ENCODE data around the gene ARIH1.

Gene ARIH1

GRCh38 chr15:72562386-72562785, 88.3 kb downstream of the ARIH1 start:
- H3K27me3 ChIP-seq (ENCODE audit: insufficient read depth, low read depth), result no peaks in the 10 kb centered on the region
- no peak overlapping the region for H3K9ac ChIP-seq
- peaks cover 10% of the 10 kb centered on the region; the same call in 1 of the 2 replicates for H3K79me2 ChIP-seq (ENCODE audit: insufficient read depth, low read depth)
- peaks cover 11% of the 10 kb centered on the region for H3K4me1 ChIP-seq (ENCODE audit: low read depth, poor library complexity, severe bottlenecking)
- H2AFZ ChIP-seq (ENCODE audit: low read depth), result no peak overlapping the region
- H4K20me1 ChIP-seq (ENCODE audit: insufficient read depth), result no peaks in the 10 kb centered on the region; the same call in 1 of the 2 replicates
- no peak overlapping the region for H3K4me3 ChIP-seq (IDR thresholded peaks at IDR 0.05; ENCODE audit: insufficient read depth, low read depth, low read length)
- H3K36me3 ChIP-seq (ENCODE audit: insufficient read depth), result peaks cover 5% of the 10 kb centered on the region; the same call in 1 of the 2 replicates
- no peak overlapping the region for H3K4me2 ChIP-seq
- no peak overlapping the region for H3K27ac ChIP-seq
- no peak for TF ChIP-seq CTCF (conservative IDR thresholded peaks at IDR 0.05; ENCODE audit: low read depth, low read length)

GRCh38 chr15:72562878-72563277, 88.7 kb downstream of the ARIH1 start:
- Histone ChIP-seq H2AFZ (ENCODE audit: low read depth) (no peak overlapping the region), H3K27me3 (ENCODE audit: insufficient read depth, low read depth) (no peaks in the 10 kb centered on the region), H3K4me2 (no peak overlapping the region), H3K4me3 (IDR thresholded peaks at IDR 0.05; ENCODE audit: insufficient read depth, low read depth, low read length) (no peak overlapping the region), H3K79me2 (ENCODE audit: insufficient read depth, low read depth) (peaks cover 6% of the 10 kb centered on the region; the same call in 1 of the 2 replicates), H3K9ac (no peak overlapping the region), H4K20me1 (ENCODE audit: insufficient read depth) (no peaks in the 10 kb centered on the region; the same call in 1 of the 2 replicates), H3K36me3 (ENCODE audit: insufficient read depth) (peaks cover 5% of the 10 kb centered on the region; the same call in 1 of the 2 replicates), H3K4me1 (ENCODE audit: low read depth, poor library complexity, severe bottlenecking) (peaks cover 11% of the 10 kb centered on the region), H3K27ac (no peak overlapping the region)
- TF ChIP-seq CTCF (conservative IDR thresholded peaks at IDR 0.05; ENCODE audit: low read depth, low read length), result no peak

- Histone ChIP-seq H3K4me2 (no peak overlapping the region), H3K9ac (no peak overlapping the region), H3K36me3 (ENCODE audit: insufficient read depth) (peaks cover 5% of the 10 kb centered on the region; the same call in 1 of the 2 replicates), H2AFZ (ENCODE audit: low read depth) (no peak overlapping the region), H3K4me1 (ENCODE audit: low read depth, poor library complexity, severe bottlenecking) (peaks cover 11% of the 10 kb centered on the region), H4K20me1 (ENCODE audit: insufficient read depth) (no peaks in the 10 kb centered on the region; the same call in 1 of the 2 replicates), H3K27me3 (ENCODE audit: insufficient read depth, low read depth) (no peaks in the 10 kb centered on the region), H3K79me2 (ENCODE audit: insufficient read depth, low read depth) (no peaks in the 10 kb centered on the region), H3K27ac (no peak overlapping the region), H3K4me3 (IDR thresholded peaks at IDR 0.05; ENCODE audit: insufficient read depth, low read depth, low read length) (no peak overlapping the region)
- TF ChIP-seq CTCF (conservative IDR thresholded peaks at IDR 0.05; ENCODE audit: low read depth, low read length), result no peak
Measured at GRCh38 chr15:72564091-72564490, 90.0 kb downstream of the ARIH1 start.

GRCh38 chr15:72566973-72567372, 92.8 kb downstream of the ARIH1 start:
- Histone ChIP-seq H3K36me3 (ENCODE audit: insufficient read depth) (no peaks in the 10 kb centered on the region), H3K9ac (no peak overlapping the region), H4K20me1 (ENCODE audit: insufficient read depth) (no peaks in the 10 kb centered on the region)

More at GRCh38 chr15:72566973-72567372, 92.8 kb downstream of the ARIH1 start:
- Histone ChIP-seq H3K79me2 (ENCODE audit: insufficient read depth, low read depth) (no peaks in the 10 kb centered on the region), H3K4me3 (IDR thresholded peaks at IDR 0.05; ENCODE audit: insufficient read depth, low read depth, low read length) (no peak overlapping the region), H3K4me1 (ENCODE audit: low read depth, poor library complexity, severe bottlenecking) (peaks cover 11% of the 10 kb centered on the region), H3K27ac (no peak overlapping the region), H3K4me2 (peak overlapping the region; percentile 6; the same call in 1 of the 2 replicates), H2AFZ (ENCODE audit: low read depth) (no peak overlapping the region), H3K27me3 (ENCODE audit: insufficient read depth, low read depth) (no peaks in the 10 kb centered on the region)
- TF ChIP-seq CTCF (conservative IDR thresholded peaks at IDR 0.05; ENCODE audit: low read depth, low read length), result no peak
